Body of pancreas (tissue), 4 donors: ENCODE data around the gene PICK1.

Experiments
- POLR2A ChIP-seq, 3 donors: fragments of 450-650 bp; IDR thresholded peaks; one replicate each; pipeline ENCODE4 v1.6.1; 2016; ENCODE audit warnings: antibody characterized with exemption in 3 of 3, mild to moderate bottlenecking in 2 of 3
- TF ChIP-seq, protein P1 (sequence below), 7 experiments: fragments of 450-650 bp in 4 of 7; fragments of 200-600 bp in 3 of 7; sonication (generic) in 3 of 7; IDR thresholded peaks; one replicate each; pipeline ENCODE4 v1.5.1; 2016 to 2019; ENCODE audit warnings: antibody characterized with exemption in 7 of 7

DNA sequence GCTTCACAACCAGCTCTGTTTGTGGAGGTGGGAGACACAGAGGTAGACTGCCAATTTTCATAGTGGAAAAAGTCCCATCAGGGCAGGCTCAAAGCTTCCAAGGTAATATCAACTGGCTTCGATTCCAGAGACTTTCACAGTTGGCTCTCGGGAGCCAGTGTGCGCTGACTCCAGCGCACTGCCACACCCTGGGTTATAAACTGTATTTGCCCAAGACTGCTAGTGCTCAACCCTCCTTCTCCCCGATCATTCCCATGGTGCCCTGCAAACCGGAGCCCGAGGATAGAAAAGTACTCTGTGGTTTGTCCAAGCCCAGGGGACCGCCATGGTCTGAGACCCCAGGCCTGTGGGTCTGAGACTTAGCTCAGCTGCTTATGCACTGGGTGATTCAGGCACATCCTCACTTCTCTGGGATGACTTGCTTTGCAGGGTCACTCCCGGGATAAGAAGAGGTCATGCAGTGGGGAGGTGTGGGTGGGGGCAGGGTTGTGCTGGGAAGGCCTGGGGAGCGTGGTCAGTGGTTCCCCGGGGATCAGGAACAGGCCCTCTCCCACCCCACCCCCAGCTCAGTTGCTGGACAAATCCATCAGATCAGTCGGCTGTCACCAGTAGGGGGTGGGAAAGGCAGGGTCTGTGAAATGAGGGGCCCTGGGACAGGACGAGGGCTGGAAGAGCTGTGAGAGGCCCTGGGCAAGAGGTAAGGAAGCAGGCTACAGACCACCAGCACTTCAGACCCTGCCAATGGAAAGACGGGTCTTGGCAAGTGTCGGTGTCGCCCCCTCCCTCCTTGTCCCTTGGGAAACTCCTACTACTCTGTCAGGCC is 26.7 kb upstream of the PICK1 start:
- TF ChIP-seq, protein P1, sequence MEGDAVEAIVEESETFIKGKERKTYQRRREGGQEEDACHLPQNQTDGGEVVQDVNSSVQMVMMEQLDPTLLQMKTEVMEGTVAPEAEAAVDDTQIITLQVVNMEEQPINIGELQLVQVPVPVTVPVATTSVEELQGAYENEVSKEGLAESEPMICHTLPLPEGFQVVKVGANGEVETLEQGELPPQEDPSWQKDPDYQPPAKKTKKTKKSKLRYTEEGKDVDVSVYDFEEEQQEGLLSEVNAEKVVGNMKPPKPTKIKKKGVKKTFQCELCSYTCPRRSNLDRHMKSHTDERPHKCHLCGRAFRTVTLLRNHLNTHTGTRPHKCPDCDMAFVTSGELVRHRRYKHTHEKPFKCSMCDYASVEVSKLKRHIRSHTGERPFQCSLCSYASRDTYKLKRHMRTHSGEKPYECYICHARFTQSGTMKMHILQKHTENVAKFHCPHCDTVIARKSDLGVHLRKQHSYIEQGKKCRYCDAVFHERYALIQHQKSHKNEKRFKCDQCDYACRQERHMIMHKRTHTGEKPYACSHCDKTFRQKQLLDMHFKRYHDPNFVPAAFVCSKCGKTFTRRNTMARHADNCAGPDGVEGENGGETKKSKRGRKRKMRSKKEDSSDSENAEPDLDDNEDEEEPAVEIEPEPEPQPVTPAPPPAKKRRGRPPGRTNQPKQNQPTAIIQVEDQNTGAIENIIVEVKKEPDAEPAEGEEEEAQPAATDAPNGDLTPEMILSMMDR (IDR thresholded peaks at IDR 0.05): no peak
- TF ChIP-seq POLR2A (IDR thresholded peaks at IDR 0.05): no peak
